Loucy (cell line): Measurements from ENCODE around the gene ZNF888.

Experiments
- H2AFZ ChIP-seq: fragments of 200-600 bp; sonication (generic); 2 replicates; pipeline ENCODE4 v1.6.0; 2016; ENCODE audit warnings: antibody characterized with exemption, mild to moderate bottlenecking, low read length, moderate library complexity
- H3F3A ChIP-seq: fragments of 200-600 bp; 2 replicates; pipeline ENCODE4 v1.6.0; 2016; ENCODE audit warnings: antibody characterized with exemption, low read depth, mild to moderate bottlenecking
- H3K27me3 ChIP-seq: fragments of 200-600 bp; sonication (generic); 2 replicates; pipeline ENCODE4 v1.6.1; 2014; ENCODE audit warnings: low read length, mild to moderate bottlenecking; ENCODE audit not compliant: insufficient read depth, poor library complexity, severe bottlenecking
- H3K36me3 ChIP-seq: fragments of 200-600 bp; sonication (generic); 2 replicates; pipeline ENCODE4 v1.6.1; 2016; ENCODE audit warnings: low read length; ENCODE audit not compliant: insufficient read depth
- H3K4me1 ChIP-seq: fragments of 200-600 bp; sonication (generic); 2 replicates; pipeline ENCODE4 v1.5.1; 2014; ENCODE audit warnings: low read length, mild to moderate bottlenecking; ENCODE audit not compliant: insufficient read depth, poor library complexity, severe bottlenecking
- H3K4me2 ChIP-seq: fragments of 200-600 bp; sonication (generic); 2 replicates; pipeline ENCODE4 v1.6.0; 2014; ENCODE audit warnings: antibody characterized with exemption, low read length, low read depth, mild to moderate bottlenecking; ENCODE audit not compliant: poor library complexity, severe bottlenecking
- H3K4me3 ChIP-seq: fragments of 200-600 bp; sonication (generic); 2 replicates; pipeline ENCODE4 v1.5.1; 2014; ENCODE audit warnings: low read length, mild to moderate bottlenecking, mixed read lengths; ENCODE audit not compliant: poor library complexity, severe bottlenecking
- H3K79me2 ChIP-seq: fragments of 200-600 bp; sonication (generic); 2 replicates; pipeline ENCODE4 v1.6.1; 2014; ENCODE audit warnings: low read length; ENCODE audit not compliant: insufficient read depth
- H3K9ac ChIP-seq: fragments of 200-600 bp; sonication (generic); 2 replicates; pipeline ENCODE4 v1.6.0; 2014; ENCODE audit warnings: mild to moderate bottlenecking, low read depth, low read length, moderate library complexity; ENCODE audit not compliant: poor library complexity, severe bottlenecking
- H3K9me2 ChIP-seq: fragments of 200-600 bp; sonication (generic); replicated peaks from 2 replicates; pipeline ENCODE4 v1.6.1; 2016; ENCODE audit warnings: low read depth, low read length, mixed read lengths
- H3K9me3 ChIP-seq: fragments of 200-600 bp; sonication (generic); 2 replicates; pipeline ENCODE4 v1.6.1; 2014; ENCODE audit warnings: mild to moderate bottlenecking, antibody characterized with exemption, low read length, low read depth; ENCODE audit not compliant: insufficient read depth
- H4K20me1 ChIP-seq: fragments of 200-600 bp; sonication (generic); 2 replicates; pipeline ENCODE4 v1.6.0; 2014; ENCODE audit warnings: antibody characterized with exemption, low read length, mild to moderate bottlenecking; ENCODE audit not compliant: insufficient read depth, poor library complexity, severe bottlenecking
- CTCF ChIP-seq: fragments of 200-600 bp; sonication (generic); conservative IDR thresholded peaks from 2 replicates; pipeline ENCODE4 v1.5.1; 2014; ENCODE audit warnings: mild to moderate bottlenecking, antibody characterized with exemption, low read length
- EZH2phosphoT487 ChIP-seq: fragments of 200-600 bp; IDR thresholded peaks from 2 replicates; pipeline ENCODE4 v1.6.1; 2018; ENCODE audit warnings: antibody characterized with exemption, mild to moderate bottlenecking, moderate library complexity, borderline replicate concordance

Gene ZNF888

DNA sequence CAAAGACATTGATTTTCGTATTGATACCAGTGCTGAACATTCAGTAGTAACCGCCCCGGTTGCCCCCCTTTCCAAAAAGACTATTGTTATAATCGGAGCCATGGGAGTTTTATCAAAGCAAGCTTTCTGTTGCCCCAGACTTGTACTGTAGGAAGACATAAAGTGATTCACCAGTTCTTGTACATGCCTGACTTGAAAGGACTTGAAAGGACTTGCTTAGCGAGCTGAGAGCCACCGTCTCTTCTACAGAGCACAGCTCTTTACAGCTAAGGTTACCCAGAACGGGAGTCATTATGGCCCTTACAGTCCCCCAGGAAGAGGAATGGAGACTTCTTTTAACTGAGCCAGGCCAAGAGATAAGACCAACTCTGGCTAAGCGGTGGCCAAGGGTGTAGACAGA is 34.4 kb upstream of the ZNF888 start:
- no peaks in the 10 kb centered on the region for H3F3A ChIP-seq
- H3K4me2 ChIP-seq = no peak overlapping the region
- H3K9ac ChIP-seq = no peak overlapping the region
- peaks cover 23% of the 10 kb centered on the region; the same call in 1 of the 2 replicates for H3K36me3 ChIP-seq
- no peak overlapping the region for H2AFZ ChIP-seq
- peaks cover 12% of the 10 kb centered on the region for H3K4me1 ChIP-seq
- H3K79me2 ChIP-seq = peaks cover 44% of the 10 kb centered on the region
- H3K9me3 ChIP-seq = no peaks in the 10 kb centered on the region
- H4K20me1 ChIP-seq = no peaks in the 10 kb centered on the region
- H3K9me2 ChIP-seq = no peaks in the 10 kb centered on the region
- no peak overlapping the region for H3K4me3 ChIP-seq
- TF ChIP-seq CTCF (no peak), EZH2phosphoT487 (no peak)
- no peaks in the 10 kb centered on the region for H3K27me3 ChIP-seq

DNA sequence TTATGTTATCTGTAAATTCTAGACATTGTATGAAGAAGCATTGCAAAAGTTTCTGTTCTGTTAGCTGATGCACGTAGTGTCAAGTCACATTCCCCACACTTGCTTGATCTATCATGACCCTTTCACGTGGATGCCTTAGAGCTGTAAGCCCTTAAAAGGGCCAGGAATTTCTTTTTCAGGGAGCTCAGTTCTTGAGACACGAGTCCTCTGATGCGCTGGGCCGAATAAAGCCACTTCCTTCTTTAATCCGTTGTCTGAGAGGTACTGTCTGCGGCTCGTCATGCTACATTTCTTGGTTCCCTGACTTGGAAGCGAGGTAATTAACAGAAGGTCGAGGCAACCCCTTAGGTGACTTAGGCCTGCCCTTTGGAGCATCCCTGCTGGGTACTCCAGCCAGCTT is 33.7 kb upstream of the ZNF888 start:
- no peaks in the 10 kb centered on the region for H4K20me1 ChIP-seq
- no peak overlapping the region for H3K9ac ChIP-seq
- H3K4me1 ChIP-seq = peaks cover 8% of the 10 kb centered on the region
- no peak overlapping the region for H3K4me2 ChIP-seq
- H3K9me3 ChIP-seq = 0 out of 2 replicates have a peak, but pooled peaks cover 1% of the 10 kb centered on the region
- no peaks in the 10 kb centered on the region for H3K27me3 ChIP-seq
- no peaks in the 10 kb centered on the region for H3K9me2 ChIP-seq
- H3K36me3 ChIP-seq = peaks cover 29% of the 10 kb centered on the region; the same call in 1 of the 2 replicates
- no peaks in the 10 kb centered on the region for H3F3A ChIP-seq
- H2AFZ ChIP-seq = no peak overlapping the region
- TF ChIP-seq CTCF = no peak
- TF ChIP-seq EZH2phosphoT487 = no peak
- H3K4me3 ChIP-seq = no peak overlapping the region
- H3K79me2 ChIP-seq = peaks cover 38% of the 10 kb centered on the region

DNA sequence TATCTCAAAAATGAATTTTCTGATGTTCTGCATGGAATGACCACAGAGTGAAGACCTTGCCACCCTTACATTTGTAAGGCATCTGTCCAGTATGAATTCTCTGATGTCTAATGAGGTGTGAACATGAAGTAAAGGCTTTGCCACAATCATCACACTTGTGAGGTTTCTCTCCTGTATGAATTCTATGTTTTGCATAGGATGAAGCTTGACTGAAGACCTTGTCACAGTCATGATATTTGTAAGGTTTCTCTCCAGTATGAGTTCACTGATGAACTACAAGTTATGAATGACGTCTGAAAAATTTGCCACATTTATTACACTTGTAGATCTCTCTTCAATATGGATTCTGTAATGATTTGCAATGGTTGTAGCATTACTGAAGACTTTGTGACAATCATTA is 26.2 kb upstream of the ZNF888 start:
- Histone ChIP-seq H3K9me2 (no peaks in the 10 kb centered on the region), H3K27me3 (no peaks in the 10 kb centered on the region), H3K4me3 (no peak overlapping the region), H3K4me2 (no peak overlapping the region), H2AFZ (no peak overlapping the region), H3K9me3 (peaks cover 16% of the 10 kb centered on the region; the same call in 1 of the 2 replicates), H3K9ac (no peak overlapping the region), H3K4me1 (no peaks in the 10 kb centered on the region), H3F3A (no peaks in the 10 kb centered on the region), H3K79me2 (no peaks in the 10 kb centered on the region), H4K20me1 (no peaks in the 10 kb centered on the region), H3K36me3 (peaks cover 42% of the 10 kb centered on the region; the same call in 1 of the 2 replicates)
- TF ChIP-seq EZH2phosphoT487 (no peak), CTCF (no peak)
